HepG2 (cell line): ENCODE measurements around the gene HAPLN1. TPM values are rescaled to one million over a fixed set of nuclear protein-coding genes. Genes with fewer than 3 reads are reported as not detected.

Experiments
- ATAC-seq: fragments of 200-7000 bp; cut with Tn5 transposase; 3 replicates; pipeline ENCODE4 v1.9.1; 2020; ENCODE audit warnings: mild to moderate bottlenecking, moderate library complexity
- BruUV-seq: library from RNA; stranded (reverse); fragments of 400-500 nt; replicated peaks from 2 replicates; lab custom pipeline; 2021; lab: Mats Ljungman, UMichigan
- CTCF ChIA-PET: fragments of 300-600 bp; formaldehyde crosslinking; extraction: SDS; loops from one replicate; lab custom pipeline; 2021; ENCODE audit warnings: low total read pairs, inconsistent platforms, low intra/inter-chr PET ratio; lab: Yijun Ruan, JAX
- POLR2A ChIA-PET: fragments of 350-600 bp; sonication (Branson Sonifier 250); formaldehyde crosslinking; loops from one replicate; lab custom pipeline; 2020; ENCODE audit warnings: antibody characterized with exemption, inconsistent platforms; lab: Yijun Ruan, JAX
- DNase-seq: peaks from one replicate; pipeline ENCODE4 v3.0.0-alpha.2; 2015; ENCODE audit warnings: low spot score
- FAIRE-seq: peaks from 3 replicates; lab custom pipeline; 2011; peaks lifted over from hg19 to GRCh38; lab: Jason Lieb, UNC
- H2AFZ ChIP-seq: one replicate; pipeline ENCODE4 v1.6.1; 2011; ENCODE audit warnings: low read length, inconsistent platforms
- H3K27ac ChIP-seq: fragments of 300-600 bp; 3 replicates; pipeline ENCODE4 v1.8.0; 2011; ENCODE audit warnings: mixed run types, mild to moderate bottlenecking, mixed read lengths, low read length, inconsistent platforms; ENCODE audit not compliant: insufficient read depth; ENCODE audit errors: extremely low read length
- H3K27me3 ChIP-seq, 2 experiments: fragments of 200-600 bp in 1 of 2; 2 replicates in 1 of 2; 3 replicates in 1 of 2; pipeline versions ENCODE4 v1.6.0 to v1.8.0; 2011; ENCODE audit warnings: low read length in 2 of 2, mild to moderate bottlenecking in 2 of 2, moderate library complexity in 2 of 2, inconsistent platforms in 1 of 2; ENCODE audit not compliant: insufficient read depth in 2 of 2, control insufficient read depth in 1 of 2
- H3K36me3 ChIP-seq, 2 experiments: fragments of 200-600 bp in 1 of 2; replicated peaks in 1 of 2; 2 replicates in 1 of 2; 3 replicates in 1 of 2; pipeline versions ENCODE4 v1.5.1 to v1.8.0; 2011; ENCODE audit warnings: low read length in 2 of 2, inconsistent platforms in 1 of 2; ENCODE audit not compliant: insufficient read depth in 2 of 2, control insufficient read depth in 1 of 2
- H3K4me1 ChIP-seq: 2 replicates; pipeline ENCODE4 v1.5.1; 2012; ENCODE audit warnings: low read length, inconsistent platforms; ENCODE audit not compliant: insufficient read depth
- H3K4me2 ChIP-seq: 2 replicates; pipeline ENCODE4 v1.6.0; 2011; ENCODE audit warnings: low read depth, low read length, inconsistent platforms
- H3K4me3 ChIP-seq, 3 experiments: fragments of 200-600 bp in 1 of 3; sonication (generic), shearing (Covaris generic) in 1 of 3; replicated peaks in 1 of 3; 2 replicates each; pipeline ENCODE4 v1.5.1; 2011 to 2016; ENCODE audit warnings: low read length in 3 of 3, inconsistent platforms in 2 of 3, low read depth in 2 of 3, mild to moderate bottlenecking in 2 of 3, control low read depth in 1 of 3, mixed read lengths in 1 of 3; ENCODE audit not compliant: insufficient read depth in 1 of 3
- H3K79me2 ChIP-seq: one replicate; pipeline ENCODE4 v1.6.1; 2011; ENCODE audit warnings: low read length, inconsistent platforms; ENCODE audit not compliant: insufficient read depth
- H3K9ac ChIP-seq: 2 replicates; pipeline ENCODE4 v1.6.0; 2011; ENCODE audit warnings: mild to moderate bottlenecking, low read depth, low read length, inconsistent platforms; ENCODE audit not compliant: insufficient read depth
- H3K9me3 ChIP-seq: 2 replicates; pipeline ENCODE4 v1.5.1; 2012; ENCODE audit warnings: mild to moderate bottlenecking, low read length
- H4K20me1 ChIP-seq: 2 replicates; pipeline ENCODE4 v1.6.0; 2011; ENCODE audit warnings: inconsistent platforms, mild to moderate bottlenecking, low read length, moderate library complexity; ENCODE audit not compliant: insufficient read depth
- CEBPZ ChIP-seq: IDR thresholded peaks from 2 replicates; pipeline ENCODE4 v1.6.1; 2012; ENCODE audit warnings: low read length, improper control_type of control experiment
- FLYWCH1 ChIP-seq: sonication (generic); formaldehyde crosslinking; IDR thresholded peaks from 2 replicates; pipeline ENCODE4 v1.8.1; 2023; ENCODE audit warnings: mild to moderate bottlenecking, missing genetic modification reagents
- MAF1 ChIP-seq: sonication (generic); formaldehyde crosslinking; IDR thresholded peaks from 2 replicates; pipeline ENCODE4 v1.5.0; 2020; ENCODE audit warnings: missing genetic modification reagents, borderline replicate concordance
- NCOA1 ChIP-seq: sonication (generic); formaldehyde crosslinking; IDR thresholded peaks from 2 replicates; pipeline ENCODE4 v1.9.0; 2021; ENCODE audit warnings: missing genetic modification reagents
- SRSF1 ChIP-seq: fragments of 200-400 bp; formaldehyde crosslinking; optimal IDR thresholded peaks from 2 replicates; pipeline ENCODE3; 2017; ENCODE audit warnings: mild to moderate bottlenecking, low read depth, low read length, moderate library complexity
- TAF15 ChIP-seq: fragments of 200-400 bp; formaldehyde crosslinking; IDR thresholded peaks from one replicate; pipeline ENCODE4 v1.6.1; 2018; ENCODE audit warnings: mild to moderate bottlenecking, low read depth, low read length; ENCODE audit not compliant: poor library complexity, severe bottlenecking
- ZBTB43 ChIP-seq: sonication (generic); formaldehyde crosslinking; conservative IDR thresholded peaks from 2 replicates; pipeline ENCODE4 v1.4.0; 2020; ENCODE audit warnings: missing genetic modification reagents
- ZBTB8A ChIP-seq: sonication (generic); formaldehyde crosslinking; IDR thresholded peaks from 2 replicates; pipeline ENCODE4 v1.4.0; 2020; ENCODE audit warnings: mild to moderate bottlenecking, low read depth, missing genetic modification reagents, borderline replicate concordance
- ZFP36 ChIP-seq: fragments of 150-350 bp; IDR thresholded peaks from 2 replicates; pipeline ENCODE4 v1.6.1; 2018; ENCODE audit warnings: borderline replicate concordance, low read length, low read depth; ENCODE audit not compliant: partially characterized antibody
- ZNF264 ChIP-seq: sonication (generic); formaldehyde crosslinking; IDR thresholded peaks from 2 replicates; pipeline ENCODE4 v1.4.0; 2020; ENCODE audit warnings: missing genetic modification reagents
- ZNF275 ChIP-seq: sonication (generic); formaldehyde crosslinking; IDR thresholded peaks from 2 replicates; pipeline ENCODE4 v1.8.0; 2022; ENCODE audit warnings: missing genetic modification reagents, mild to moderate bottlenecking, inconsistent platforms, borderline replicate concordance
- ZNF317 ChIP-seq: sonication (generic); formaldehyde crosslinking; IDR thresholded peaks from 2 replicates; pipeline ENCODE4 v1.5.0; 2020; ENCODE audit warnings: mild to moderate bottlenecking, missing genetic modification reagents
- ZNF326 ChIP-seq: sonication (generic); formaldehyde crosslinking; IDR thresholded peaks from 2 replicates; pipeline ENCODE4 v1.4.0; 2020; ENCODE audit warnings: missing genetic modification reagents, borderline replicate concordance
- ZNF660 ChIP-seq: sonication (generic); formaldehyde crosslinking; IDR thresholded peaks from 2 replicates; pipeline ENCODE4 v1.5.1; 2020; ENCODE audit warnings: mild to moderate bottlenecking, low read depth, missing genetic modification reagents, borderline replicate concordance
- ZNF724P ChIP-seq: sonication (generic); formaldehyde crosslinking; IDR thresholded peaks from 2 replicates; pipeline ENCODE4 v1.8.0; 2022; ENCODE audit warnings: missing genetic modification reagents, borderline replicate concordance
- WGBS: methylation state at CpG from one replicate; pipeline ENCODE4 v1.1.6; 2017; ENCODE audit warnings: low lambda C conversion rate; 5-methylcytosine and 5-hydroxymethylcytosine counted together
- in situ Hi-C: cut with HindIII; loops from 2 replicates; pipeline ENCODE4 v1.10.0; 2017; ENCODE audit warnings: low pct_unique_long_range_greater_than_20kb; ENCODE audit not compliant: extremely low pct_ligation_motif_present
- intact Hi-C: fragments of 100-400 bp; cut with micrococcal nuclease; formaldehyde crosslinking; loops from one replicate; pipeline ENCODE4 v1.10.0; 2022; ENCODE audit not compliant: unreplicated experiment
- polyA plus RNA-seq, 8 experiments: library from polyadenylated mRNA; depleted of rRNA in 3 of 8; stranded (reverse) in 7 of 8; unstranded in 1 of 8; fragments of >200 nt; fragmentation: Illumina TruSeq in 4 of 8; extraction: Trizol in 4 of 8; gene quantifications; 2 replicates each; pipeline versions ENCODE4 v1.2.1 to v1.2.3, GENCODE V29; 2011 to 2016; ENCODE audit warnings: low read depth in 4 of 8, missing spikeins in 1 of 8, mixed read lengths in 1 of 8; ENCODE audit not compliant: insufficient read depth in 1 of 8
- total RNA-seq, 5 experiments: library from RNA; depleted of rRNA; stranded (reverse); fragments of >200 nt; fragmentation: Illumina TruSeq; extraction: Trizol; gene quantifications; 2 replicates each; pipeline ENCODE4 v1.2.3, GENCODE V29; 2016; ENCODE audit warnings: low read depth in 1 of 5

Gene HAPLN1
- total and polyA plus RNA-seq, 2 of the 13 experiments (the other 11 are each of a cell fraction or from before 2014, with no cell fraction given) = not detected

DNA sequence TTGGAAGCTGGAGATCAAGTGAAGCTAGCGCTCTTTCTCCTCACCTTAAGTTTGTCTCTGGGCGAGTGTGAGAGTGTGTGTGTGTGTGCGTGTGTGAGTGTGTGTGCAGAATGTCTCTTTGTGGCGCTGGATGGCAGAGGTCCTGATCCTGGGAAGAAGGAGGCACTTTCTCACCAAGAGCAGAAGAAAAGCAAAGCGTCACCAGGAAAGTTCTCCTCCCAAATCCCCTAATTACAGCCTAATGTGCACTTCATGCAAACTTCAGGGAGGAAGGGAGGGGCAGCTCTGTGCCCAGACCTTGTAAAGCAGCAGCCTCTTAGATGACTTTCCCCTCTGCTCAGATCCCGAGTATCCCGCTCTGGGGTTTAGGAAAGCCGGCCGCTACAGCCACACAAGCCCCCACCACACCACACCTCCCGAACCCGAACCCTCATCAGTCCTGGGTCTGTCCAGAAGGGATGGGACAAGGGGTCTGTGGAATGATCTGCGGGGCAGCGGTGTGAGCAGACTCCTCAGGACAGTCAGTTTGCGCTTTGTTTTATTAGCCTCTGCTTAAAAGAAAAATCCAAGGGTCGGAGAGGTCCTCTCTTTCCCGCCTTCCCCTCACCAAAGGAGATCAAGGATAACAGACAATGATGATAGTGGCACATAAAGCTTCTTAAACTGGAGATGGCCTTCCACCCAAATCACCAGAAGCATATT, at the start of gene HAPLN1 (continued):
- no peak for TF ChIP-seq ZNF660
- TF ChIP-seq TAF15 = no peak
- no peak for TF ChIP-seq ZNF317 (CRISPR knock-in tag)
- TF ChIP-seq ZNF275 = no peak
- no peak for TF ChIP-seq ZNF326 (CRISPR knock-in tag)
- TF ChIP-seq NCOA1 (CRISPR knock-in tag) = no peak
- no peak for TF ChIP-seq ZBTB43 (CRISPR knock-in tag)
- no peak for TF ChIP-seq MAF1 (CRISPR knock-in tag)
- TF ChIP-seq FLYWCH1 (CRISPR knock-in tag) = no peak
- TF ChIP-seq SRSF1 = no peak
- TF ChIP-seq, all 625 proteins: peak for 0

DNA sequence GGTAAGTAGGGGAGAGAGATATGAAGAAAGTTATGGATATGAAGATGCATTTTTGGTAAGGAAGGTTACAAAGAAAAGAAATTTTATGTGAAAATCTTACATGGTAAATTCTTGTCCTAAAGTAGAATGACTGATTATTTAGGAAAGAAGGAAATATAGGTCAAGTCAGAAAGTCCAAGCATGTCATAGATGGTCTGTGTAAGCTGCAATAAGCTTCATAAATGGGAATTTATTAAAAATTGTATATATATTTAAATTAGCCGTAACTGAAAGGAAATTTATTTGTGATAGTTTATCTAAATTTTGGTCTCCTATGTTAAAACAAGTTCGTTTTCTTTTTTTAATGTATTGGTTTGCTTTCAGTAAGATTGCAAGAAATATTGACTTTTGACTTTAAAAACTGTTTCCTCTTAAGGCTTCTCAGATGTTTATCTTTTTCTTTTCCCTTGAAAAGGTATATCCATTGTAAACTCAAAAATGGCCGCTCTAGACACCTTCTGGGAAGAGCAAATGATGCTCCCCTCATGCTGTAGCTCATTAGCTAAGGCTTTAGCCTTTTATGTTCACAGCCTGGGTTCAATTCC, 46.8 kb upstream of the HAPLN1 start:
- Histone ChIP-seq H3K27me3 (no peaks in the 10 kb centered on the region), H4K20me1 (no peaks in the 10 kb centered on the region), H3K4me1 (no peaks in the 10 kb centered on the region), H2AFZ (no peak overlapping the region), H3K4me3 (no peak overlapping the region), H3K9me3 (peaks cover 52% of the 10 kb centered on the region), H3K9ac (no peak overlapping the region), H3K36me3 (no peaks in the 10 kb centered on the region), H3K4me2 (no peak overlapping the region), H3K79me2 (no peaks in the 10 kb centered on the region), H3K27ac (no peak overlapping the region)
- in situ Hi-C loops = no loop called here
- intact Hi-C loops = no loop called here
- no peak for ATAC-seq
- ChIA-PET POLR2A (no interaction called here), CTCF (no interaction called here)
- FAIRE-seq = no peak
- no peak for DNase-seq
- BruUV-seq = no TSS peak
- TF ChIP-seq ZBTB8A (no peak), ZNF724P (CRISPR knock-in tag) (peak; percentile 63; the same call in 1 of the 2 replicates), CEBPZ (peak; percentile 45; the same call in 1 of the 2 replicates), ZFP36 (peak; percentile 91), ZNF264 (no peak)
- WGBS = under 1% methylated on average over 3 of the region's 3 CpGs
